ENCODE results near the gene PIGQ. TPM values are rescaled to one million over a fixed set of nuclear protein-coding genes. Genes with fewer than 3 reads are reported as not detected.

The PIGQ gene
- total RNA-seq, 2 experiments from 2014 or later, result 22.8 to 27.0 TPM

DNA sequence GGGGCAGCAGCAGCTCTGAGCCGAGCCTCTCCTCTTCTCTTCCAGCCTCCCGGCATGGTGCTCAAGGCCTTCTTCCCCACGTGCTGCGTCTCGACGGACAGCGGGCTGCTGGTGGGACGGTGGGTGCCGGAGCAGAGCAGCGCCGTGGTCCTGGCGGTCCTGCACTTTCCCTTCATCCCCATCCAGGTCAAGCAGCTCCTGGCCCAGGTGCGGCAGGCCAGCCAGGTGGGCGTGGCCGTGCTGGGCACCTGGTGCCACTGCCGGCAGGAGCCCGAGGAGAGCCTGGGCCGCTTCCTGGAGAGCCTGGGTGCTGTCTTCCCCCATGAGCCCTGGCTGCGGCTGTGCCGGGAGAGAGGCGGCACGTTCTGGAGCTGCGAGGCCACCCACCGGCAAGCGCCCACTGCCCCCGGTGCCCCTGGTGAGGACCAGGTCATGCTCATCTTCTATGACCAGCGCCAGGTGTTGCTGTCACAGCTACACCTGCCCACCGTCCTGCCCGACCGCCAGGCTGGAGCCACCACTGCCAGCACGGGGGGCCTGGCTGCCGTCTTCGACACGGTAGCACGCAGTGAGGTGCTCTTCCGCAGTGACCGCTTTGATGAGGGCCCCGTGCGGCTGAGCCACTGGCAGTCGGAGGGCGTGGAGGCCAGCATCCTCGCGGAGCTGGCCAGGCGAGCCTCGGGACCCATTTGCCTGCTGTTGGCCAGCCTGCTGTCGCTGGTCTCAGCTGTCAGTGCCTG lies 4.4 kb downstream of the PIGQ start:
- no peak for ATAC-seq (ENCODE audit: poor library complexity)
- ChIA-PET CTCF (no interaction called here), POLR2A (no interaction called here)
- Histone ChIP-seq H3K9me3 (ENCODE audit: control insufficient read depth in 1 of 2, insufficient read depth in 1 of 2, low read length in 2 of 2) (no peaks in the 10 kb centered on the region), H3K4me1 (ENCODE audit: insufficient read depth, low read length) (peaks cover 22% of the 10 kb centered on the region), H3K27me3 (ENCODE audit: control insufficient read depth in 1 of 2, insufficient read depth in 2 of 2, low read length in 2 of 2) (no peaks in the 10 kb centered on the region), H3K27ac (ENCODE audit: low read depth in 1 of 2, low read length in 2 of 2) (no peak overlapping the region), H3K36me3 (ENCODE audit: insufficient read depth, low read length) (peaks cover 6% of the 10 kb centered on the region), H3K4me3 (ENCODE audit: low read length) (no peak overlapping the region)
- no peak for DNase-seq
- intact Hi-C loops (cut with DNase I, micrococcal nuclease), result no loop called here
- no peaks in the 10 kb centered on the region for H3K9me3 Mint-ChIP-seq
- H3K27me3 Mint-ChIP-seq, result no peaks in the 10 kb centered on the region
- no peak overlapping the region for H3K27ac Mint-ChIP-seq
- no peak overlapping the region for H3K4me3 Mint-ChIP-seq
- TF ChIP-seq, protein P1, sequence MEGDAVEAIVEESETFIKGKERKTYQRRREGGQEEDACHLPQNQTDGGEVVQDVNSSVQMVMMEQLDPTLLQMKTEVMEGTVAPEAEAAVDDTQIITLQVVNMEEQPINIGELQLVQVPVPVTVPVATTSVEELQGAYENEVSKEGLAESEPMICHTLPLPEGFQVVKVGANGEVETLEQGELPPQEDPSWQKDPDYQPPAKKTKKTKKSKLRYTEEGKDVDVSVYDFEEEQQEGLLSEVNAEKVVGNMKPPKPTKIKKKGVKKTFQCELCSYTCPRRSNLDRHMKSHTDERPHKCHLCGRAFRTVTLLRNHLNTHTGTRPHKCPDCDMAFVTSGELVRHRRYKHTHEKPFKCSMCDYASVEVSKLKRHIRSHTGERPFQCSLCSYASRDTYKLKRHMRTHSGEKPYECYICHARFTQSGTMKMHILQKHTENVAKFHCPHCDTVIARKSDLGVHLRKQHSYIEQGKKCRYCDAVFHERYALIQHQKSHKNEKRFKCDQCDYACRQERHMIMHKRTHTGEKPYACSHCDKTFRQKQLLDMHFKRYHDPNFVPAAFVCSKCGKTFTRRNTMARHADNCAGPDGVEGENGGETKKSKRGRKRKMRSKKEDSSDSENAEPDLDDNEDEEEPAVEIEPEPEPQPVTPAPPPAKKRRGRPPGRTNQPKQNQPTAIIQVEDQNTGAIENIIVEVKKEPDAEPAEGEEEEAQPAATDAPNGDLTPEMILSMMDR (IDR thresholded peaks at IDR 0.05), result no peak
- H3K36me3 Mint-ChIP-seq (ENCODE audit: low read depth), result peaks cover 4% of the 10 kb centered on the region
- H3K4me1 Mint-ChIP-seq (ENCODE audit: low read depth), result peaks cover 19% of the 10 kb centered on the region

DNA sequence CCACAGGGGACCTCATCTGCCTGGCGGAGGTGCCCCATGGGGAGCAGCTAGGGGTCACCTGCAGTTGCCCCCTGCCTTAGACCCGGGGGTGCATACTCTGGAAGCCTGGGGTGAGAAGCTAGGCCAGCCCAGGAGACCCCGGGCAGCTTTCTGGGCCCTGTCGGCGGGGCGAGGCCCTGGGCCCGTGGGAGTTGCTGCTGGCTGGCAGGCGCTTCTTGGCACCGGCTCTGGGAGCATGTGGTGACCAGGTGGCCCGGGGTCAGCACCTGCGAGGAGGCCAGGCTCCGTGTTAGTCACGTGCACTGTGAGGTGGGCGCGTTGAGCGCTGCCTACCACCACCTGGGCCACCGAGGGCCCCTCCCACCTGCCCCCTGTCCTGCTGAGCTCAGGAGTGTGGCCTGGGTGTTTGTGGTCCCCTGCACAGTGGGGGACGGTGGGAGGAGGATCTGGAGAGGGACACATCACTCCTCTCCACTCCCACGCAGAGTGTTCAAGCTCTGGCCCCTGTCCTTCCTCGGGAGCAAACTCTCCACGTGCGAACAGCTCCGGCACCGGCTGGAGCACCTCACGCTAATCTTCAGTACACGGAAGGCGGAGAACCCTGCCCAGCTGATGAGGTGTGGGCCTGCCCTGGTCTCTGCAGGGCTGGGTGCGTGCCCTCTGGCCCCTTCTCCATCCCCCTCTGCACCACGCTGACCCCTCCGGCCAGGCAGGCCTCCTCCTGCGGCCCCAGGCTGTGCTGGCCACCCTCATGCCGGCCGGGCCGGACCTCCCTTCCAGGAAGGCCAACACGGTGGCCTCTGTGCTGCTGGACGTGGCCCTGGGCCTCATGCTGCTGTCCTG lies 5.8 kb downstream of the PIGQ start:
- no peak overlapping the region for H3K4me3 Mint-ChIP-seq
- CTCF ChIA-PET, result no interaction called here
- POLR2A ChIA-PET, result no interaction called here

DNA sequence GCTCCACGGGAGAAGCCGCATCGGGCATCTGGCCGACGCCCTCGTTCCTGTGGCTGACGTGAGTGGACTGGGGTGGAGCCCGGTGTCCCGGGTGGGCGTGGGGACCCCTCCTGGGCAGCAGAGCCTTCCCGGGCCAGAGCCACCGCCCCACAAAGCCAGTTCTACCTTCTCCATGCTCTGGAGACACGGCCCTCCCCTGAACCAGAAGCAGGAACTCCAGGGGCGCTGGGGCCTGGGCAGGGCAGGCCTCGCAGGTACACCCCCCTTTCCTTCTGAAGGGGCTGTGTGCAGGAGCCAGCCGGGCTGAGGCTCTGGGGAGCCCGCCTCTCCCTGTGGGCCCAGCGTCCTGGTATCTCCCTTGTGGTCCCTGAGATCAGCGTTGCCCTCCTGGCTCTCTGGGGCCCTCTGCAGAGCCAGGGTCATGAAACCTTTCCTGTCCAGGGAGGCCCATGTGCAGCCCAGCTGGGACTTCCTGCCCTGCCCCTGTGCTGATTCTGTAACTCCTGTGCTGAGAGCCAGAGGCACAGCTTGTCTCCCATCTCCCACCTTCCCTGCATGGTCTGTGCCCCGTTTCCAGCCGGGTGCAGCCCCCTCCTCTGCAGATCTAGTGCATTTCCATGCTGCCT lies 6.5 kb downstream of the PIGQ start:
- no peak overlapping the region for H3K4me3 Mint-ChIP-seq
- H3K27ac Mint-ChIP-seq, result no peak overlapping the region
- no peak for DNase-seq
- Histone ChIP-seq H3K27me3 (ENCODE audit: control insufficient read depth in 1 of 2, insufficient read depth in 2 of 2, low read length in 2 of 2) (no peaks in the 10 kb centered on the region), H3K36me3 (ENCODE audit: insufficient read depth, low read length) (peaks cover 6% of the 10 kb centered on the region), H3K27ac (ENCODE audit: low read depth in 1 of 2, low read length in 2 of 2) (no peak overlapping the region), H3K4me3 (ENCODE audit: low read length) (no peak overlapping the region), H3K4me1 (ENCODE audit: insufficient read depth, low read length) (peaks cover 7% of the 10 kb centered on the region), H3K9me3 (ENCODE audit: control insufficient read depth in 1 of 2, insufficient read depth in 1 of 2, low read length in 2 of 2) (no peaks in the 10 kb centered on the region)
- CTCF ChIA-PET, result no interaction called here
- TF ChIP-seq, protein P1 (IDR thresholded peaks at IDR 0.05), result no peak
- H3K27me3 Mint-ChIP-seq, result no peaks in the 10 kb centered on the region
- POLR2A ChIA-PET, result interaction anchor here (0.9 to 1.2 kb wide), 3 partner anchors 12 to 119 kb away, joined by 3 to 6 read pairs (median 3); no protein-coding TSS in a partner anchor
- intact Hi-C loops (cut with DNase I, micrococcal nuclease), result no loop called here
- no peak for ATAC-seq (ENCODE audit: poor library complexity)
- no peaks in the 10 kb centered on the region for H3K36me3 Mint-ChIP-seq (ENCODE audit: low read depth)
- H3K9me3 Mint-ChIP-seq, result no peaks in the 10 kb centered on the region
- peaks cover 8% of the 10 kb centered on the region for H3K4me1 Mint-ChIP-seq (ENCODE audit: low read depth)

More for the DNA sequence above, 5.8 kb downstream of the PIGQ start:
- Mint-ChIP-seq H3K9me3 (no peaks in the 10 kb centered on the region), H3K36me3 (ENCODE audit: low read depth) (peaks cover 4% of the 10 kb centered on the region), H3K27me3 (no peaks in the 10 kb centered on the region), H3K4me1 (ENCODE audit: low read depth) (peaks cover 15% of the 10 kb centered on the region), H3K27ac (no peak overlapping the region)
- H3K27ac ChIP-seq (ENCODE audit: low read depth in 1 of 2, low read length in 2 of 2), result no peak overlapping the region
- H3K36me3 ChIP-seq (ENCODE audit: insufficient read depth, low read length), result peaks cover 6% of the 10 kb centered on the region
- no peak for DNase-seq
- peaks cover 14% of the 10 kb centered on the region for H3K4me1 ChIP-seq (ENCODE audit: insufficient read depth, low read length)
- no peaks in the 10 kb centered on the region for H3K9me3 ChIP-seq (ENCODE audit: control insufficient read depth in 1 of 2, insufficient read depth in 1 of 2, low read length in 2 of 2)
- ATAC-seq (ENCODE audit: poor library complexity), result no peak
- H3K27me3 ChIP-seq (ENCODE audit: control insufficient read depth in 1 of 2, insufficient read depth in 2 of 2, low read length in 2 of 2), result no peaks in the 10 kb centered on the region
- intact Hi-C loops (cut with DNase I, micrococcal nuclease), result no loop called here
- TF ChIP-seq, protein P1 (IDR thresholded peaks at IDR 0.05), result no peak
- no peak overlapping the region for H3K4me3 ChIP-seq (ENCODE audit: low read length)

Measured in CD4-positive, alpha-beta T cell (primary cell).